ENCODE data around the gene PPA2.

DNA sequence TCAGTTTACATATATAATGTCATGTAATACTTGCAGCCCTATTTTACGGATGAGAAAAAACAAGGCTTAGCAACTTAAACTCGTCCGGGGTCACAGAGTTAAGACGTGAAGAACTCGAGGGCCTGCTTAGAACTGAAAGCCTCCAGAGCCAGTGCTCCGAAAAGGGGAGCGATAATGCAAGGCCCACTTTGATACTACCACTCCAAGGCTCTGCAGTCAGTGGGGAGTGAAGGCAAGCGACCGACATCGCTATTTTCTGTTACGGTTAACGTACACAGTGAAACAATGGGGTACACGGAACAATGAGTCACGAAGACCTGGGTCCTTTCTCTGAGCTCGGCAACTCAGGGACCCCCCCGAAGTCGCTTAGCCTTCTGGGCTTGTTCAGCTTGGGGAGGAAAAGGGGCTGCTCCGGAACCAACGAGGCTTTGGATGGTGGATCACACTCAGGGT is 965 bp downstream of the PPA2 start:
- TF ChIP-seq, protein P1, sequence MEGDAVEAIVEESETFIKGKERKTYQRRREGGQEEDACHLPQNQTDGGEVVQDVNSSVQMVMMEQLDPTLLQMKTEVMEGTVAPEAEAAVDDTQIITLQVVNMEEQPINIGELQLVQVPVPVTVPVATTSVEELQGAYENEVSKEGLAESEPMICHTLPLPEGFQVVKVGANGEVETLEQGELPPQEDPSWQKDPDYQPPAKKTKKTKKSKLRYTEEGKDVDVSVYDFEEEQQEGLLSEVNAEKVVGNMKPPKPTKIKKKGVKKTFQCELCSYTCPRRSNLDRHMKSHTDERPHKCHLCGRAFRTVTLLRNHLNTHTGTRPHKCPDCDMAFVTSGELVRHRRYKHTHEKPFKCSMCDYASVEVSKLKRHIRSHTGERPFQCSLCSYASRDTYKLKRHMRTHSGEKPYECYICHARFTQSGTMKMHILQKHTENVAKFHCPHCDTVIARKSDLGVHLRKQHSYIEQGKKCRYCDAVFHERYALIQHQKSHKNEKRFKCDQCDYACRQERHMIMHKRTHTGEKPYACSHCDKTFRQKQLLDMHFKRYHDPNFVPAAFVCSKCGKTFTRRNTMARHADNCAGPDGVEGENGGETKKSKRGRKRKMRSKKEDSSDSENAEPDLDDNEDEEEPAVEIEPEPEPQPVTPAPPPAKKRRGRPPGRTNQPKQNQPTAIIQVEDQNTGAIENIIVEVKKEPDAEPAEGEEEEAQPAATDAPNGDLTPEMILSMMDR (IDR thresholded peaks at IDR 0.05; ENCODE audit: low read depth, low read length, poor library complexity, severe bottlenecking) = no peak
- TF ChIP-seq EZH2phosphoT487 (IDR thresholded peaks at IDR 0.05; ENCODE audit: borderline replicate concordance, low read length) = no peak

All from DOHH2 (cell line).